ENCODE data around the gene FASTKD2. TPM values are rescaled to one million over a fixed set of nuclear protein-coding genes. Genes with fewer than 3 reads are reported as not detected.

The FASTKD2 gene
- total RNA-seq, 3 donors from 2014 or later, result 29.3 to 52.7 (median 32.4) TPM

- no peaks in the 10 kb centered on the region for H3K27me3 ChIP-seq
- no peak overlapping the region for H3K4me3 ChIP-seq
- H3K4me1 ChIP-seq, result no peaks in the 10 kb centered on the region
- no peak overlapping the region for H3K27ac ChIP-seq
- DNase-seq (ENCODE audit: low spot score in 2 of 2), result no peak
- intact Hi-C loops (cut with DNase I; ENCODE audit: low total_unique reads), result no loop called here
- H3K9me3 ChIP-seq, result no peaks in the 10 kb centered on the region
- peaks cover 7% of the 10 kb centered on the region for H3K36me3 ChIP-seq
- TF ChIP-seq POLR2A (IDR thresholded peaks at IDR 0.05) (no peak), POLR2AphosphoS5 (IDR thresholded peaks at IDR 0.05) (no peak)
- TF ChIP-seq, protein P1, sequence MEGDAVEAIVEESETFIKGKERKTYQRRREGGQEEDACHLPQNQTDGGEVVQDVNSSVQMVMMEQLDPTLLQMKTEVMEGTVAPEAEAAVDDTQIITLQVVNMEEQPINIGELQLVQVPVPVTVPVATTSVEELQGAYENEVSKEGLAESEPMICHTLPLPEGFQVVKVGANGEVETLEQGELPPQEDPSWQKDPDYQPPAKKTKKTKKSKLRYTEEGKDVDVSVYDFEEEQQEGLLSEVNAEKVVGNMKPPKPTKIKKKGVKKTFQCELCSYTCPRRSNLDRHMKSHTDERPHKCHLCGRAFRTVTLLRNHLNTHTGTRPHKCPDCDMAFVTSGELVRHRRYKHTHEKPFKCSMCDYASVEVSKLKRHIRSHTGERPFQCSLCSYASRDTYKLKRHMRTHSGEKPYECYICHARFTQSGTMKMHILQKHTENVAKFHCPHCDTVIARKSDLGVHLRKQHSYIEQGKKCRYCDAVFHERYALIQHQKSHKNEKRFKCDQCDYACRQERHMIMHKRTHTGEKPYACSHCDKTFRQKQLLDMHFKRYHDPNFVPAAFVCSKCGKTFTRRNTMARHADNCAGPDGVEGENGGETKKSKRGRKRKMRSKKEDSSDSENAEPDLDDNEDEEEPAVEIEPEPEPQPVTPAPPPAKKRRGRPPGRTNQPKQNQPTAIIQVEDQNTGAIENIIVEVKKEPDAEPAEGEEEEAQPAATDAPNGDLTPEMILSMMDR (IDR thresholded peaks at IDR 0.05), result no peak
Measured at GRCh38 chr2:206774871-206775270, 9.5 kb downstream of the FASTKD2 start.

- H3K9me3 ChIP-seq, result peaks cover 0 to 3% of the 10 kb centered on the region in 2 donors
- intact Hi-C loops (cut with DNase I; ENCODE audit: low total_unique reads), result no loop called here
- H3K4me1 ChIP-seq, result no peaks in the 10 kb centered on the region
- no peaks in the 10 kb centered on the region for H3K27me3 ChIP-seq
- no peak overlapping the region for H3K27ac ChIP-seq
- DNase-seq (ENCODE audit: low spot score in 2 of 2), result no peak
- H3K4me3 ChIP-seq, result no peak overlapping the region
- peaks cover 7% of the 10 kb centered on the region for H3K36me3 ChIP-seq
- TF ChIP-seq, protein P1 (IDR thresholded peaks at IDR 0.05), result no peak
- TF ChIP-seq POLR2AphosphoS5 (IDR thresholded peaks at IDR 0.05) (no peak), POLR2A (IDR thresholded peaks at IDR 0.05) (no peak)
Measured at GRCh38 chr2:206776432-206776831, 11.0 kb downstream of the FASTKD2 start.

- no peak overlapping the region for H3K4me3 ChIP-seq
- no peak overlapping the region for H3K27ac ChIP-seq
- TF ChIP-seq POLR2A (IDR thresholded peaks at IDR 0.05) (no peak), POLR2AphosphoS5 (IDR thresholded peaks at IDR 0.05) (no peak)
- TF ChIP-seq, protein P1 (IDR thresholded peaks at IDR 0.05), result no peak
- intact Hi-C loops (cut with DNase I; ENCODE audit: low total_unique reads), result no loop called here
- H3K9me3 ChIP-seq, result peaks cover 0 to 3% of the 10 kb centered on the region in 2 donors
- H3K4me1 ChIP-seq, result no peaks in the 10 kb centered on the region
- H3K27me3 ChIP-seq, result no peaks in the 10 kb centered on the region
- no peak for DNase-seq (ENCODE audit: low spot score in 2 of 2)
- no peaks in the 10 kb centered on the region for H3K36me3 ChIP-seq
Measured at GRCh38 chr2:206780671-206781070, 15.3 kb downstream of the FASTKD2 start.

GRCh38 chr2:206783718-206784117, 18.3 kb downstream of the FASTKD2 start:
- no peak for TF ChIP-seq POLR2A (IDR thresholded peaks at IDR 0.05)
- TF ChIP-seq, protein P1 (IDR thresholded peaks at IDR 0.05), result no peak
- TF ChIP-seq POLR2AphosphoS5 (IDR thresholded peaks at IDR 0.05), result no peak
- Histone ChIP-seq H3K27me3 (no peaks in the 10 kb centered on the region), H3K4me3 (no peak overlapping the region), H3K36me3 (no peaks in the 10 kb centered on the region), H3K9me3 (peaks cover 0 to 3% of the 10 kb centered on the region in 2 donors), H3K4me1 (no peaks in the 10 kb centered on the region), H3K27ac (no peak overlapping the region)
- no peak for DNase-seq (ENCODE audit: low spot score in 2 of 2)
- intact Hi-C loops (cut with DNase I; ENCODE audit: low total_unique reads), result no loop called here

DNA sequence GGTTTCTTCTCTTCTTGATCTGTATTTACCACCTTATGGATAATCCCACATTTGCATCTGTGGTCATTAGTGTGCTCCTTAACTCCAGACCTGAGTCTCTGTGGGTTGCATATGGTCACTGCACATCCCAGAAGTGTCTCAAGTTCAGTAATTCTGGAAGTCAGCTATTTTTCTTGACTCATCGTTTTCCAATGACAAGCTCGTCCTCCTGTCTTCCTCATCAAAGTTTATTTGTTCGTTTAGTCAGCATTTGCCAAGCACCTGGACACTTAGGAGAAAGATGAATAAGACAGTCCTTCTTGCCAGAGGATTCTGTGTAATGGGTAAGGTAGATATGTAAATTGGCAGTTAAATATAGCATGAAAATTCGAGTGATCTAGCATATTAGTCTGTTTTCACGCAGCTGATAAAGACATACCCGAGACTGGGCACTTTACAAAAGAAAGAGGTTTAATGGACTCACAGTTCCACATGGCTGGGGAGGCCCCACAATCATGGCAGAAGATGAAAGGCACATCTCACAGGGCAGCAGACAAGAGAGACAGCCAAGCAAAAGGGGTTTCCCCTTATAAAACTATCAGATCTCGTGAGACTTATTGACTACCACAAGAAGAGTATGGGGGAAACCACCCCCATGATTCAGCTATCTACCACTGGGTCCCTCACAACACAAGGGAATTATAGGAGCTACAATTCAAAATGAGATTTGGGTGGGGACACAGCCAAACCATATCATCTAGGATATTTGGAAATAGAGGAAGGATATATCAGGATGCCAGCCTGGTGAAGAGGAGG, 19.4 kb downstream of the FASTKD2 start:
- H3K4me1 ChIP-seq, result no peaks in the 10 kb centered on the region
- intact Hi-C loops (cut with DNase I; ENCODE audit: low total_unique reads), result no loop called here
- H3K27ac ChIP-seq, result no peak overlapping the region
- H3K4me3 ChIP-seq, result no peak overlapping the region
- DNase-seq (ENCODE audit: low spot score in 2 of 2), result no peak
- H3K9me3 ChIP-seq, result peaks cover 0 to 3% of the 10 kb centered on the region in 2 donors
- no peaks in the 10 kb centered on the region for H3K36me3 ChIP-seq
- no peak for TF ChIP-seq POLR2AphosphoS5 (IDR thresholded peaks at IDR 0.05)
- TF ChIP-seq POLR2A (IDR thresholded peaks at IDR 0.05), result no peak
- TF ChIP-seq, protein P1 (IDR thresholded peaks at IDR 0.05), result no peak
- no peaks in the 10 kb centered on the region for H3K27me3 ChIP-seq

Measured in breast epithelium (tissue), 4 donors.